DND-41 (cell line): ENCODE results near the gene PCDH10.

Experiments
- CTCF ChIP-seq: IDR thresholded peaks from 2 replicates; pipeline ENCODE4 v1.5.1; 2012; ENCODE audit warnings: borderline replicate concordance, low read length, moderate library complexity, mild to moderate bottlenecking; ENCODE audit not compliant: poor library complexity, severe bottlenecking; ENCODE audit errors: extremely low read depth
- EZH2 ChIP-seq: IDR thresholded peaks from 3 replicates; pipeline ENCODE4 v1.6.1; 2012; ENCODE audit warnings: borderline replicate concordance, low read depth, mild to moderate bottlenecking, moderate library complexity, low read length, inconsistent platforms; ENCODE audit not compliant: severe bottlenecking

GRCh38 chr4:133148690-133149363, at the start of gene PCDH10:
- TF ChIP-seq CTCF (no peak), EZH2 (no peak)
